Measurements from ENCODE around the gene MINK1. TPM values are rescaled to one million over a fixed set of nuclear protein-coding genes. Genes with fewer than 3 reads are reported as not detected.
A peak's percentile ranks its signal among the peaks of the same experiment; 100 is the strongest.

The MINK1 gene
- total RNA-seq, 1 donor from 2014 or later, result 90.6 TPM

DNA sequence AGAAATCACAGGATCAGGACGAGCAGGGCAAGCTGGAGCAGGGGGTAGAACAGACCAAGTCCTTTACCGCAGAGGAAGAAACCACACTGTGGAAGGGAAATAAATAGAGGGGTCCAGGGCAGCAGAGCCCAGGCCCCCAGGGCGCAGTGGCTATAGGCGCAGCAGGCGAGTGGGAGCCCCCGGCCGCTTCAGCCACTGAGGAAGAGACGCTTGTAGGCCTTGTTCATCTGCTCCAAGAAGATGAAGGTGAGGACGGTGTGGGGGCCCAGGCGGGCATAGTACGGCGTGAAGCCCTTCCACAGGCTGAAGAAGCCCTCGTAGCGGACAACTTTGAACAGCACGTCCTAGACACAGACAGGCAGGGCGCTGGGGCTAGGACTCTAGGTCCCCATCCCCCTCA lies 104.4 kb downstream of the MINK1 start:
- Mint-ChIP-seq H3K4me1 (ENCODE audit: low read depth) (peaks cover 42% of the 10 kb centered on the region), H3K4me3 (ENCODE audit: unreplicated experiment) (no peak overlapping the region), H3K27me3 (ENCODE audit: low read depth) (no peaks in the 10 kb centered on the region), H3K36me3 (ENCODE audit: low read depth) (peaks cover 1% of the 10 kb centered on the region), H3K27ac (ENCODE audit: unreplicated experiment) (no peak overlapping the region), H3K9me3 (ENCODE audit: low read depth) (no peaks in the 10 kb centered on the region)
- DNase-seq (ENCODE audit: low spot score), result no peak
- TF ChIP-seq, protein P1, sequence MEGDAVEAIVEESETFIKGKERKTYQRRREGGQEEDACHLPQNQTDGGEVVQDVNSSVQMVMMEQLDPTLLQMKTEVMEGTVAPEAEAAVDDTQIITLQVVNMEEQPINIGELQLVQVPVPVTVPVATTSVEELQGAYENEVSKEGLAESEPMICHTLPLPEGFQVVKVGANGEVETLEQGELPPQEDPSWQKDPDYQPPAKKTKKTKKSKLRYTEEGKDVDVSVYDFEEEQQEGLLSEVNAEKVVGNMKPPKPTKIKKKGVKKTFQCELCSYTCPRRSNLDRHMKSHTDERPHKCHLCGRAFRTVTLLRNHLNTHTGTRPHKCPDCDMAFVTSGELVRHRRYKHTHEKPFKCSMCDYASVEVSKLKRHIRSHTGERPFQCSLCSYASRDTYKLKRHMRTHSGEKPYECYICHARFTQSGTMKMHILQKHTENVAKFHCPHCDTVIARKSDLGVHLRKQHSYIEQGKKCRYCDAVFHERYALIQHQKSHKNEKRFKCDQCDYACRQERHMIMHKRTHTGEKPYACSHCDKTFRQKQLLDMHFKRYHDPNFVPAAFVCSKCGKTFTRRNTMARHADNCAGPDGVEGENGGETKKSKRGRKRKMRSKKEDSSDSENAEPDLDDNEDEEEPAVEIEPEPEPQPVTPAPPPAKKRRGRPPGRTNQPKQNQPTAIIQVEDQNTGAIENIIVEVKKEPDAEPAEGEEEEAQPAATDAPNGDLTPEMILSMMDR (IDR thresholded peaks at IDR 0.05), result no peak

DNA sequence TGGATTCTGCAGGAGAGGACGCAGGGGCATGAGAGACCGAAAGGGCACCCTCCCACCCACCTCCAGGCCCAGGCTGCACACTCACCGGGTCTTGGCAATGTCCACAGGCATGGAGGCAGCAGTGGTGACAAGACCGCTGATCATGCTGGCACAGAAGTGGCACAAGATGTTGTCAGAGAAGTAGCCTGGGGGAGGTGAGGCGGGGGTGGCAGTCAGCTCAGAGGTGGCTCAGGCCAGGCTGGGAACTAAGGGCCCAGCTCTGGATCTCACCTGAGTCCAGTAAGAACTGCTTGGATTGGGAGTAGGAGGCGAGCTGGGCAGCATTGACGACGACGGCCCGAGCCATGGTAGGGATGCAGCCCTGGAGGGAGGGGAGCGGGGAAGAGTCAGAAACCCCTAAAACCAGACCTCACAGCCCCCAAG lies 104.9 kb downstream of the MINK1 start:
- Mint-ChIP-seq H3K27me3 (ENCODE audit: low read depth) (no peaks in the 10 kb centered on the region), H3K27ac (ENCODE audit: unreplicated experiment) (no peak overlapping the region), H3K36me3 (ENCODE audit: low read depth) (peaks cover 5% of the 10 kb centered on the region), H3K4me1 (ENCODE audit: low read depth) (peaks cover 47% of the 10 kb centered on the region), H3K4me3 (ENCODE audit: unreplicated experiment) (peak overlapping the region; percentile 88), H3K9me3 (ENCODE audit: low read depth) (no peaks in the 10 kb centered on the region)
- DNase-seq (ENCODE audit: low spot score), result no peak
- TF ChIP-seq, protein P1 (IDR thresholded peaks at IDR 0.05), result no peak

DNA sequence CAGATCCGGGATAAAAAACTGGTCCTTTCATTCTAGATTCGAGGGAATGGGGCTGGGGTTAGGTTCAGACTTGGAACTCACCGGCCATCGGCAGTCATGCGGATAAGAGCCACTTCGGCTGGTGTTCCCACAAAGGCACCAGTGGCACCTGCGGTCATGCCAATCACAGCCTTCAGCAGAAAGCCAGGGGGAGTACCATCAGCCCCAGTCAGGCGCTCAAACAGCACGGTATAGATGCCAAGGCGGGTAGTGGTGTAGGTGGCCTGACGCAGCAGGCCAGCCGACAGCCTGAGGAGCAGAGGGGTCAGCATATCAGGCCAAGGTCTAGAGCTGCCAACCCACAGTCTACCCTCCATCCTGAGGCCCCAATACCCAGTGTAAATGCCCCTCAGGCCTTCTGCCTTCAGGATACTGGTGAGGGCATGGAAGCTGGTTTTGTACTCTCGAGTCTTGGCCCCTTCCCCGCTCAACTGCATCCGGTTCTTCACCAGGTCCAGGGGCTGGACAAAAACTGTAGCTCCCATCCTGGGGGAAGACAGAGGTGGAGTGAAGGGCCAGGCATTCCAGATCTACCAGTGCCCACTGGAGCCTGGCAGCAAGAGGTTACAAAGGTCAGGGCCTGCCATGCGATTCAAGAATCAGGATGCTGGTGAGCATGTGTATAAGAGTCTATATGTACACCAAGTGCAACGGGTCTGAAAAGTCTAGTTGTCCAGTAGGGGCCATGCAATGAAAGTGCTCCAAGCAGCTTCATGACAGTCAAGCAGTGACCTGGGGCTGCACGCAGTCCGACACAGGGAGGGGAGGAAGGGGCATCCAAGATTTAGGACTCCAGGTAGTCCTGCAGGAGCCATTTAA lies 105.8 kb downstream of the MINK1 start:
- Mint-ChIP-seq H3K27me3 (ENCODE audit: low read depth) (no peaks in the 10 kb centered on the region), H3K9me3 (ENCODE audit: low read depth) (no peaks in the 10 kb centered on the region), H3K4me1 (ENCODE audit: low read depth) (peaks cover 50% of the 10 kb centered on the region), H3K4me3 (ENCODE audit: unreplicated experiment) (peak overlapping the region; percentile 88), H3K27ac (ENCODE audit: unreplicated experiment) (peak overlapping the region; percentile 79), H3K36me3 (ENCODE audit: low read depth) (peaks cover 6% of the 10 kb centered on the region)
- TF ChIP-seq, protein P1 (IDR thresholded peaks at IDR 0.05), result no peak
- DNase-seq (ENCODE audit: low spot score), result no peak

DNA sequence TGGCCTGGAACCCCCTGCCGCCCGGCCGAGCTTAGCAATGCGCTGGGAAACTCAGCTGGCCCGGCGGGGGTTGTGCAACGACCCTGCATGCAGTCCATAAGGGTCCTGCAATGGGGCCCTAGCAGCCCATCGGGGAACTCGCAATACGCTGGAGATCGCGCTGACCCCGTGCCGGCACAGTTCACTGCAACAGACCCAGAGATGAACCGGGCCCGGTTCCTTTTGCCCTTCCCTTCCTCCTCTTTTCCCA lies 106.3 kb downstream of the MINK1 start:
- DNase-seq (ENCODE audit: low spot score), result no peak
- Mint-ChIP-seq H3K4me3 (ENCODE audit: unreplicated experiment) (peak overlapping the region; percentile 88), H3K4me1 (ENCODE audit: low read depth) (peaks cover 50% of the 10 kb centered on the region), H3K9me3 (ENCODE audit: low read depth) (no peaks in the 10 kb centered on the region), H3K27me3 (ENCODE audit: low read depth) (no peaks in the 10 kb centered on the region), H3K27ac (ENCODE audit: unreplicated experiment) (peak overlapping the region; percentile 79), H3K36me3 (ENCODE audit: low read depth) (peaks cover 6% of the 10 kb centered on the region)
- TF ChIP-seq, protein P1 (IDR thresholded peaks at IDR 0.05), result peak; percentile 8

DNA sequence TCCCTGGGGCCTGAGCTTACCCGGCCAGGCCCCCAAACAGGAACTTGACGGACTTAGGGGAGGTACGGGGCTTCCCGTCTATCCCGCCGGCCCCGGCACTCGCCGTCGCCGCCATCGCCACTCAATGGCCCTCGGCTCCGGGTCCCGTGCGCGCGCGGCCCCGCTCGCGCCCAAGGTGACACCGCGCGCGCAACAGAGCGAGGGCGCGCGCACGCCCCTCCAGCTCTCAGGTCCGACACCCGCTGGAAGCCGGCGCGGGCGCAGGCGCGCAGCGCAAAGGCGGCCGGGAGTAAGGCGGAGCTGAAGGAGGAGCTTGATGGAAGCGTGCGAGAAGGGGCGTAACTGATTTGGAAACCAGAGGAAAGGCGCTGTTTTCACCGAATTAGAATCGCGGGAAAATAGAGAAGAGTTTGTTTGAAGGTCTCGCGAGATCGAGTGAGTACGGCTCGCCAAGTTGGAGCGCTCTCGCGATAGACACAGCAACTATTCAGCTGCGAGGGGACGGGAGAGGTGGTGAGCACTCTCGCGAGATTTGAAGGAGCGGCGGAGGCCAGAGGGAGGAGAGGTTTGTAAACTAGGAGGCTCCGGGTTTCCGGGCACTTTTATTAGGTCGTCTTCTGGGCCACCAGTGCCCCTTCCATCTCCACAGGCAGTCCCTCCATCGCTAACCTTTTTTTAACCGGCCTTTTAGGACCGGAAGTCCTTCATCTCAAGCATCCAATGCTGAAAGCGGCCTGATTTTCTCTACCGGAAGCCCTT lies 106.8 kb downstream of the MINK1 start, which contains the start of the genes RNF167 and SLC25A11:
Gene RNF167, plus strand, starts transcription at position 473 of the 759 bp plus-strand sequence. CDS start 642 bp downstream, outside the sequence.
Gene SLC25A11, minus strand, starts transcription at position 251 of the 759 bp plus-strand sequence. Its CDS starts 136 bp downstream, at position 115.
- peak within 1 kb of the TSS; percentile 88 for H3K4me3 Mint-ChIP-seq (ENCODE audit: unreplicated experiment)
- peaks cover 6% of the 10 kb centered on the region for H3K36me3 Mint-ChIP-seq (ENCODE audit: low read depth)
- H3K27me3 Mint-ChIP-seq (ENCODE audit: low read depth), result no peaks in the 10 kb centered on the region
- TF ChIP-seq, protein P1 (IDR thresholded peaks at IDR 0.05), result peak; percentile 6
- H3K27ac Mint-ChIP-seq (ENCODE audit: unreplicated experiment), result peak within 1 kb of the TSS; percentile 98
- H3K4me1 Mint-ChIP-seq (ENCODE audit: low read depth), result peaks cover 52% of the 10 kb centered on the region
- DNase-seq (ENCODE audit: low spot score), result peak; percentile 98
- H3K9me3 Mint-ChIP-seq (ENCODE audit: low read depth), result no peaks in the 10 kb centered on the region
